ENCODE data around the gene MPHOSPH6. TPM values are rescaled to one million over a fixed set of nuclear protein-coding genes. Genes with fewer than 3 reads are reported as not detected.

MPHOSPH6 gene
- total and polyA plus RNA-seq, 2 of the 13 experiments (the other 11 are each of a cell fraction or from before 2014, with no cell fraction given), result 28.4 to 76.4 TPM

GRCh38 chr16:82197540-82198240, 27.7 kb upstream of the MPHOSPH6 start:
- intact Hi-C loops (cut with micrococcal nuclease; ENCODE audit: unreplicated experiment), result no loop called here
- Histone ChIP-seq H3K27ac (ENCODE audit: extremely low read length, insufficient read depth, low read length) (no peak overlapping the region), H3K4me2 (ENCODE audit: low read depth, low read length) (no peak overlapping the region), H3K4me1 (ENCODE audit: insufficient read depth, low read length) (peaks cover 9% of the 10 kb centered on the region; the same call in 1 of the 2 replicates), H3K27me3 (ENCODE audit: control insufficient read depth in 1 of 2, insufficient read depth in 2 of 2, low read length in 2 of 2) (no peaks in the 10 kb centered on the region), H3K4me3 (replicated peaks in 1 of 3; ENCODE audit: insufficient read depth in 1 of 3, low read depth in 2 of 3, low read length in 3 of 3) (no peak overlapping the region), H4K20me1 (ENCODE audit: insufficient read depth, low read length) (no peaks in the 10 kb centered on the region), H2AFZ (ENCODE audit: low read length) (no peak overlapping the region), H3K9me3 (ENCODE audit: low read length) (no peaks in the 10 kb centered on the region), H3K9ac (ENCODE audit: insufficient read depth, low read depth, low read length) (no peak overlapping the region), H3K36me3 (replicated peaks in 1 of 2; ENCODE audit: control insufficient read depth in 1 of 2, insufficient read depth in 2 of 2, low read length in 2 of 2) (no peaks in the 10 kb centered on the region), H3K79me2 (ENCODE audit: insufficient read depth, low read length) (no peaks in the 10 kb centered on the region)
- FAIRE-seq (no peak), DNase-seq (ENCODE audit: low spot score) (no peak), ATAC-seq (no peak)
- POLR2A ChIA-PET, result no interaction called here
- CTCF ChIA-PET (ENCODE audit: low intra/inter-chr PET ratio, low total read pairs), result no interaction called here
- BruUV-seq (replicated peaks), result no TSS peak
- WGBS (ENCODE audit: low lambda C conversion rate), result 55% methylated on average over 7 of the region's 7 CpGs
- in situ Hi-C loops (cut with HindIII; ENCODE audit: extremely low pct_ligation_motif_present, low pct_unique_long_range_greater_than_20kb), result no loop called here
- TF ChIP-seq NFIB (CRISPR knock-in tag; IDR thresholded peaks at IDR 0.05; ENCODE audit: borderline replicate concordance) (no peak), ZNF224 (CRISPR knock-in tag; IDR thresholded peaks at IDR 0.05) (no peak), CREB1 (IDR thresholded peaks at IDR 0.05) (no peak), CREB1 (CRISPR knock-in tag; IDR thresholded peaks at IDR 0.05) (no peak), ZNF276 (CRISPR knock-in tag; IDR thresholded peaks at IDR 0.05; ENCODE audit: low read depth) (no peak), PAF1 (CRISPR knock-in tag; IDR thresholded peaks at IDR 0.05) (no peak), ZNF20 (CRISPR knock-in tag; IDR thresholded peaks at IDR 0.05) (no peak), AGO2 (optimal IDR thresholded peaks at IDR 0.05; ENCODE audit: low read depth, low read length) (no peak), ATF2 (CRISPR knock-in tag; IDR thresholded peaks at IDR 0.05) (no peak), SMAD9 (CRISPR knock-in tag; IDR thresholded peaks at IDR 0.05) (no peak), NFIC (IDR thresholded peaks at IDR 0.05; ENCODE audit: low read length) (no peak), SCMH1 (CRISPR knock-in tag; IDR thresholded peaks at IDR 0.05; ENCODE audit: borderline replicate concordance) (no peak)
- TF ChIP-seq, protein P1, sequence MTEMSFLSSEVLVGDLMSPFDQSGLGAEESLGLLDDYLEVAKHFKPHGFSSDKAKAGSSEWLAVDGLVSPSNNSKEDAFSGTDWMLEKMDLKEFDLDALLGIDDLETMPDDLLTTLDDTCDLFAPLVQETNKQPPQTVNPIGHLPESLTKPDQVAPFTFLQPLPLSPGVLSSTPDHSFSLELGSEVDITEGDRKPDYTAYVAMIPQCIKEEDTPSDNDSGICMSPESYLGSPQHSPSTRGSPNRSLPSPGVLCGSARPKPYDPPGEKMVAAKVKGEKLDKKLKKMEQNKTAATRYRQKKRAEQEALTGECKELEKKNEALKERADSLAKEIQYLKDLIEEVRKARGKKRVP (CRISPR knock-in tag; IDR thresholded peaks at IDR 0.05), result no peak
- TF ChIP-seq, protein P2, sequence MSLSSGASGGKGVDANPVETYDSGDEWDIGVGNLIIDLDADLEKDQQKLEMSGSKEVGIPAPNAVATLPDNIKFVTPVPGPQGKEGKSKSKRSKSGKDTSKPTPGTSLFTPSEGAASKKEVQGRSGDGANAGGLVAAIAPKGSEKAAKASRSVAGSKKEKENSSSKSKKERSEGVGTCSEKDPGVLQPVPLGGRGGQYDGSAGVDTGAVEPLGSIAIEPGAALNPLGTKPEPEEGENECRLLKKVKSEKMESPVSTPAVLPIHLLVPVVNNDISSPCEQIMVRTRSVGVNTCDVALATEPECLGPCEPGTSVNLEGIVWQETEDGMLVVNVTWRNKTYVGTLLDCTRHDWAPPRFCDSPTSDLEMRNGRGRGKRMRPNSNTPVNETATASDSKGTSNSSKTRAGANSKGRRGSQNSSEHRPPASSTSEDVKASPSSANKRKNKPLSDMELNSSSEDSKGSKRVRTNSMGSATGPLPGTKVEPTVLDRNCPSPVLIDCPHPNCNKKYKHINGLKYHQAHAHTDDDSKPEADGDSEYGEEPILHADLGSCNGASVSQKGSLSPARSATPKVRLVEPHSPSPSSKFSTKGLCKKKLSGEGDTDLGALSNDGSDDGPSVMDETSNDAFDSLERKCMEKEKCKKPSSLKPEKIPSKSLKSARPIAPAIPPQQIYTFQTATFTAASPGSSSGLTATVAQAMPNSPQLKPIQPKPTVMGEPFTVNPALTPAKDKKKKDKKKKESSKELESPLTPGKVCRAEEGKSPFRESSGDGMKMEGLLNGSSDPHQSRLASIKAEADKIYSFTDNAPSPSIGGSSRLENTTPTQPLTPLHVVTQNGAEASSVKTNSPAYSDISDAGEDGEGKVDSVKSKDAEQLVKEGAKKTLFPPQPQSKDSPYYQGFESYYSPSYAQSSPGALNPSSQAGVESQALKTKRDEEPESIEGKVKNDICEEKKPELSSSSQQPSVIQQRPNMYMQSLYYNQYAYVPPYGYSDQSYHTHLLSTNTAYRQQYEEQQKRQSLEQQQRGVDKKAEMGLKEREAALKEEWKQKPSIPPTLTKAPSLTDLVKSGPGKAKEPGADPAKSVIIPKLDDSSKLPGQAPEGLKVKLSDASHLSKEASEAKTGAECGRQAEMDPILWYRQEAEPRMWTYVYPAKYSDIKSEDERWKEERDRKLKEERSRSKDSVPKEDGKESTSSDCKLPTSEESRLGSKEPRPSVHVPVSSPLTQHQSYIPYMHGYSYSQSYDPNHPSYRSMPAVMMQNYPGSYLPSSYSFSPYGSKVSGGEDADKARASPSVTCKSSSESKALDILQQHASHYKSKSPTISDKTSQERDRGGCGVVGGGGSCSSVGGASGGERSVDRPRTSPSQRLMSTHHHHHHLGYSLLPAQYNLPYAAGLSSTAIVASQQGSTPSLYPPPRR (CRISPR knock-in tag; IDR thresholded peaks at IDR 0.05; ENCODE audit: borderline replicate concordance), result no peak

Data from HepG2 (cell line).